Measurements from ENCODE around the gene POLR2E. TPM values are rescaled to one million over a fixed set of nuclear protein-coding genes. Genes with fewer than 3 reads are reported as not detected.

POLR2E gene
- total RNA-seq, 4 donors from 2014 or later: 81.6 to 136 (median 121) TPM

GRCh38 chr19:1066251-1066747, 28.9 kb downstream of the POLR2E start:
- H3K4me3 ChIP-seq: peak overlapping the region in 2 of 4 donors; percentile 47 to 55
- no peaks in the 10 kb centered on the region for H3K36me3 ChIP-seq
- H3K27ac ChIP-seq: peak overlapping the region in 1 of 4 donors; percentile 87
- H3K27me3 ChIP-seq: peaks cover 2 to 59% of the 10 kb centered on the region in 2 donors
- H3K9me3 ChIP-seq: peaks cover 0 to 4% (median 0%) of the 10 kb centered on the region in 4 donors
- 34 to 49% methylated on average over 15 to 17 of the region's 17 CpGs for WGBS, 2 donors
- no peak for DNase-seq (ENCODE audit: low spot score in 2 of 2)
- peaks cover 0 to 60% (median 19%) of the 10 kb centered on the region in 4 donors for H3K4me1 ChIP-seq
- TF ChIP-seq POLR2A (IDR thresholded peaks at IDR 0.05): no peak

GRCh38 chr19:1065606-1066109, 29.5 kb downstream of the POLR2E start:
- peaks cover 2 to 55% of the 10 kb centered on the region in 2 donors for H3K27me3 ChIP-seq
- no peak overlapping the region for H3K4me3 ChIP-seq
- WGBS, 2 donors: 21 to 59% methylated on average over 6 to 13 of the region's 17 CpGs
- TF ChIP-seq CTCF (IDR thresholded peaks at IDR 0.05) (no peak), POLR2A (IDR thresholded peaks at IDR 0.05) (no peak), EP300 (IDR thresholded peaks at IDR 0.05) (no peak)
- peaks cover 0 to 6% (median 0%) of the 10 kb centered on the region in 4 donors for H3K9me3 ChIP-seq
- H3K27ac ChIP-seq: no peak overlapping the region
- peaks cover 0 to 53% (median 17%) of the 10 kb centered on the region in 4 donors for H3K4me1 ChIP-seq
- no peak for DNase-seq (ENCODE audit: low spot score in 2 of 2)
- H3K36me3 ChIP-seq: no peaks in the 10 kb centered on the region

- Histone ChIP-seq H3K4me3 (no peak overlapping the region), H3K36me3 (no peaks in the 10 kb centered on the region), H3K9me3 (peaks cover 0 to 14% (median 0%) of the 10 kb centered on the region in 4 donors), H3K27ac (no peak overlapping the region), H3K4me1 (peaks cover 0 to 46% (median 17%) of the 10 kb centered on the region in 4 donors), H3K27me3 (peaks cover under 1 to 47% of the 10 kb centered on the region in 2 donors)
- 10 to 14% methylated on average over 32 to 56 of the region's 60 CpGs for WGBS, 2 donors
- TF ChIP-seq POLR2A (IDR thresholded peaks at IDR 0.05): no peak
- peak; percentile 64 to 86 (median 78) for TF ChIP-seq CTCF (IDR thresholded peaks at IDR 0.05)
- TF ChIP-seq EP300 (IDR thresholded peaks at IDR 0.05): no peak
- peak in 1 of 2 donors; percentile 53 for DNase-seq (ENCODE audit: low spot score in 2 of 2)
Observed at GRCh38 chr19:1064661-1065605, 30.2 kb downstream of the POLR2E start.

DNA sequence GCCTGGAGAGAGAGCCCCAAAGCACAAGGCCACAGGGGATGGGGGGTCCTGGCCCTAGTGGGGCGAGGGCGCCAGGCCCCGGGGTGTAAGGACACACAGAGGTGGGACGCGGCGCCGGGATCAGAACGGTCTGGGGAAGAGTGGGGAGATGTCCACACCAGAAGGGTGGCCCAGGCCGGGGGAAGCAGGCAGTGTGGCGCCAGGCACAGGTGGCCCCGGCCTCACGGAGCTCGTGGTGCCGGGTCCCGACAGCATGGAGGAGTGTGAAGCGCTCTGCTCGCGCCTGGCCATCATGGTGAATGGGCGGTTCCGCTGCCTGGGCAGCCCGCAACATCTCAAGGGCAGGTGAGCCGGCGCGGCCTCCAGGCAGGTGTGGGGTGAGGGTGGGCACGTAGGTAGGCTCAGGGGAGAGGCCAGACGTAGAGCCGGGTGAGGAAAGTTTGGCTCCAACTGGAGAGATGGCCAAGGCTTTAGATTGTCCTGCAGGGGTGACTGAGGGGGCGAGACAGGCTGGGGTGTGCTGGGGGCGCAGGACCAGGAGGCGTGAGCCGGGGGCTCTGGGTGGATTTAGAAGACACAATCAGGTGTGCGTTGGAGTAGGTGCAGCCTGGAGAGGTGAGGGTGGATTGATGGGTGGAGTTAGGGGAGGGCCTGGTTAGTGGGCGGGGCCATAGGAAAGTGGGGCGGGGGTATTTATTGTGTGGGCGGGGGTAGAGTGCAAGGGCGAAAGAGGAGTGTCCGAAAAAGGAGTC, 31.1 kb downstream of the POLR2E start:
- Histone ChIP-seq H3K4me1 (peaks cover 0 to 38% (median 17%) of the 10 kb centered on the region in 4 donors), H3K27me3 (peaks cover 0 to 39% of the 10 kb centered on the region in 2 donors), H3K9me3 (peaks cover 0 to 22% (median 0%) of the 10 kb centered on the region in 4 donors), H3K36me3 (peaks cover 0 to 5% (median 0%) of the 10 kb centered on the region in 3 donors), H3K27ac (no peak overlapping the region), H3K4me3 (no peak overlapping the region)
- WGBS, 2 donors: 71 to 82% methylated on average over 36 to 37 of the region's 37 CpGs
- TF ChIP-seq POLR2A (IDR thresholded peaks at IDR 0.05) (no peak), EP300 (IDR thresholded peaks at IDR 0.05) (no peak), CTCF (IDR thresholded peaks at IDR 0.05) (no peak)
- no peak for DNase-seq (ENCODE audit: low spot score in 2 of 2)
